IgD-negative memory B cell (primary cell): Measurements from ENCODE around the gene TMEM44. TPM values are rescaled to one million over a fixed set of nuclear protein-coding genes. Genes with fewer than 3 reads are reported as not detected.
A peak's percentile ranks its signal among the peaks of the same experiment; 100 is the strongest.

Experiments used
- H3K27ac Mint-ChIP-seq, 3 donors: one replicate each; pipeline ENCODE4 v1.8.0; 2020 to 2022; ENCODE audit warnings: mild to moderate bottlenecking in 3 of 3, mixed read lengths in 3 of 3, moderate library complexity in 1 of 3
- H3K27me3 Mint-ChIP-seq: one replicate; pipeline ENCODE4 v1.8.0; 2021; ENCODE audit warnings: mixed read lengths
- H3K36me3 Mint-ChIP-seq: one replicate; pipeline ENCODE4 v1.8.0; 2020; ENCODE audit warnings: mild to moderate bottlenecking, mixed read lengths
- H3K4me1 Mint-ChIP-seq, 3 donors: one replicate each; pipeline ENCODE4 v1.8.0; 2020 to 2022; ENCODE audit warnings: mixed read lengths in 3 of 3, mild to moderate bottlenecking in 1 of 3
- H3K4me3 Mint-ChIP-seq, 4 donors: one replicate each; pipeline ENCODE4 v1.8.0; 2020 to 2022; ENCODE audit warnings: mild to moderate bottlenecking in 4 of 4, mixed read lengths in 4 of 4, moderate library complexity in 3 of 4
- H3K9me3 Mint-ChIP-seq, 3 donors: one replicate each; pipeline ENCODE4 v1.8.0; 2020 to 2021; ENCODE audit warnings: mixed read lengths in 3 of 3, mild to moderate bottlenecking in 1 of 3
- polyA plus RNA-seq: library from polyadenylated mRNA; unstranded; fragments of 300-500 nt; fragmentation: Illumina TruSeq; gene quantifications from one replicate; pipeline ENCODE4 v1.2.3, GENCODE V29; 2021

Gene TMEM44
- 2.2 TPM for polyA plus RNA-seq

DNA sequence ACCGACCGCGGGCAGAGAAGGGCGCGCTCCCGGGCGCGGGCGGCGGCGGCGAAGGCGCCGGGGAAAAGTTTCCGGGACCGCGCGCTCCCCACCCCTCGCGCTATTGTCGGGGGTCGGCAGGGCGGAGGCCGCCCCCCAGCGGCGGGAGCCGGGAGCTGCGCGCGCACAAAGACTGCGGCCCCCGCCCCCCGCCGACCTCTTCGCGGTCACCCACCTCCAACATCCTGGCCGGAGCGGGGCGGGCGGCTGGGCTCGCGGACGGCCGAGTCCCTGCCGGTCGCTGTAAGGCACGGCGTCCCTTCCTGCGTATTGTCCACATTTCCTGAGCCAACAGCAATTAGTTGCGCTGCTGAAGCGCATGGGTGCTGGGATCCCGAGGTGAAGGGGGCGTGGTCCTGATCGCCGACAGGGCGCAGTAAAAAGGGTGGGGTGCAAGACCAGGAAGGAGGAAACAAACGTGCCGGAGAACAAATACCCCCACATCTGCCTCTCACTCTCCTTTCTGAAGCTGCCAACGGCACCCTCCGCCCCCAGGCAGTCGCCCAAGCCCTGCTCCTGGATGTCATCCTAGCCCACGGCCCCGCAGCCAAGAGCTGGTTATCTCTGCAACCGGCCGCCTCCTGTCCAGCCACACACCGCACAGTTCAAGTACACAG is at the start of gene TMEM44:
TMEM44 (minus strand) TSS at position 71 of the 656 bp plus-strand sequence. CDS start 204 bp downstream, outside the sequence.
- Mint-ChIP-seq H3K4me1 (peaks cover 5 to 11% (median 7%) of the 10 kb centered on the region in 3 donors), H3K27ac (peak within 1 kb of the TSS; percentile 50 to 83 (median 82)), H3K9me3 (no peaks in the 10 kb centered on the region), H3K36me3 (no peaks in the 10 kb centered on the region), H3K4me3 (peak within 1 kb of the TSS; percentile 90 to 94 (median 92)), H3K27me3 (no peaks in the 10 kb centered on the region)

- Mint-ChIP-seq H3K9me3 (no peaks in the 10 kb centered on the region), H3K27me3 (no peaks in the 10 kb centered on the region), H3K4me3 (peak overlapping the region in 2 of 4 donors; percentile 57 to 73)
Measured at GRCh38 chr3:194682694-194683310, 49.6 kb upstream of the TMEM44 start.

DNA sequence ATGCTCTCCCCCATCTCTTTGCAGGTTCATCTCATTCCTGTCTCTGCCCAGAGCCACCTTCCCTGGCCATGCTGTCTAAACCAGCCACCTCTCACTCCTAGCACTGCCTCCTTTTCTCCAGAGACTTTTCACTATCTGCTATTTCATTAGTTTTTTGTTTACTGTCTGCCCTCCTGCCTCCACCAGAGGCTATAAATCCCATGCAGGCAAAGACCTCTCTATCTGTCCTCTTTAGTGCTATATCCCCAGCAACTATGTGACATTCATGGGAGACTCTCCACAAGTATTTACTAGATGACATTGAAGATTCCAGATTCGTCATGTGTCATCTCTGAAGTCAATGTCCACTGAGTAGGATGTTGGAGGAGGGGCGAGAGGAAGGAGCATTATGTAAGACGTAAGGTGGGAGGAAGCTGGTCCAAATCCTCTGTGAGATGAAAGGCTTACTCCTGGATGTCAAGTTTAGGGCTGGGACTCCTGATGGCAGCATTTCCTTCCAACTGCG is 49.0 kb upstream of the TMEM44 start:
- Mint-ChIP-seq H3K4me1 (peaks cover 6 to 25% (median 21%) of the 10 kb centered on the region in 3 donors), H3K4me3 (peak overlapping the region in 2 of 4 donors; percentile 17 to 73), H3K36me3 (no peaks in the 10 kb centered on the region), H3K9me3 (no peaks in the 10 kb centered on the region), H3K27me3 (no peaks in the 10 kb centered on the region), H3K27ac (peak overlapping the region in 1 of 3 donors; percentile 53)

More at GRCh38 chr3:194682694-194683310, 49.6 kb upstream of the TMEM44 start:
- peaks cover 6 to 26% (median 21%) of the 10 kb centered on the region in 3 donors for H3K4me1 Mint-ChIP-seq
- no peaks in the 10 kb centered on the region for H3K36me3 Mint-ChIP-seq
- H3K27ac Mint-ChIP-seq = peak overlapping the region in 1 of 3 donors; percentile 53

DNA sequence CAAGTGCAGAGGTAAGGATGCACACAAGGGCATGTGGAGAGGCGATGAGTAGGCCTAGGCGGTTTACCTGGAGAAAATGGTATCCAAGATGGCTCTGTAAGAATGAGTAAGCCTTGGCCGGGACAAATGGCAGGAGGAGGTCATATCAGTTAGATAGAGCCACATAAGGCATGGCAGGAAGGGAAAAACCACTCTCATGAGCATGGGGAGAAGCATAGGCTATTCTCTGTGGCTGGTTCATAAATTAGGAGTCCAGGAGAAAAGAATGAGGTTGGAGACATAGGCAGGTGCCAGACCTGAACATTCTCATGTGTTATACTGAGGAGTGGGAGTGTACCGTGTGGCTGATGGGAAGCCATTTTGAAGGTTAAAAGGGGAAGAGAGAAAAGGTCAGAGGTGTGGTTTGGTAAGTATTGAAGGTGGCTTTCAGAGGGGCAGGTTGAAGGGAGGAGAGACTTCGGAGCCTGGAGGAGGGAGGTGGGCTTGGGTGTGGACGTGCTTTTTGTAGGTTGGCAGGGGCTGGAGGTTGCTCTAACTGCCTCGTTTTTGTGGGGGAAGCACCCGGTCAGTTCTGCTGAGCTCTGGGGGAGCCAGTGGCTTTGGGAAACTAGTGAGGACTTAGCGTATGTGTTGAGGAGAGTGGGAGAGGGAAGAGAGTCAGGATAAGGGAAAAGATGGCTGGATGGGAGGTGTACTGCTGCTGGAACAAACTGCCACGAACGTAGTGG is 47.8 kb upstream of the TMEM44 start:
- Mint-ChIP-seq H3K27ac (no peak overlapping the region), H3K4me1 (peaks cover 6 to 22% (median 21%) of the 10 kb centered on the region in 3 donors), H3K4me3 (peak overlapping the region in 1 of 4 donors; percentile 0), H3K9me3 (no peaks in the 10 kb centered on the region), H3K27me3 (no peaks in the 10 kb centered on the region), H3K36me3 (no peaks in the 10 kb centered on the region)

DNA sequence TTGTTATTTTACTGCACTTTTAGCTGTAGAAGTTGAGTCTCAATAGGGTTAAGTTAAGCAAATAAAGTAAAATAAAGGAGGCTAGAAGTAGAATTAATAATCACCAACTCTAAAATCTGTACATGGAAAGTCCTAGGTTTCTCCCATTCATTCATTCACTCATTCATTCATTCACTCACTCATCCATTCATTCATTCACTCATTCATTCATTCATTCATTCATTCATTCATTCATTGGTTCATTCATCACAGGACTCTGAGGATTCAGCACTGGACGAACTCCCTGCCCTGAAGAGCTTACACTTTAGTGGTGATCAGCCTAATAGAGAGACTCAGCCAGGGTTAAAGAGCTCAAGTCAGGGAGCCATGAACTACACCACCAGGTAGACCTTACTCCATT is 43.3 kb upstream of the TMEM44 start:
- Mint-ChIP-seq H3K9me3 (no peaks in the 10 kb centered on the region), H3K4me1 (peaks cover 2 to 15% (median 7%) of the 10 kb centered on the region in 3 donors), H3K4me3 (peak overlapping the region in 1 of 4 donors; percentile 100), H3K27ac (no peak overlapping the region), H3K27me3 (peaks cover 4% of the 10 kb centered on the region), H3K36me3 (no peaks in the 10 kb centered on the region)

- Mint-ChIP-seq H3K27ac (no peak overlapping the region), H3K27me3 (peaks cover 4% of the 10 kb centered on the region), H3K4me1 (peaks cover 6 to 19% (median 13%) of the 10 kb centered on the region in 3 donors), H3K4me3 (peak overlapping the region in 1 of 4 donors; percentile 100), H3K9me3 (no peaks in the 10 kb centered on the region), H3K36me3 (no peaks in the 10 kb centered on the region)
Measured at GRCh38 chr3:194675680-194676079, 42.5 kb upstream of the TMEM44 start.

- H3K4me1 Mint-ChIP-seq = peaks cover 10 to 19% (median 15%) of the 10 kb centered on the region in 3 donors
- H3K9me3 Mint-ChIP-seq = no peaks in the 10 kb centered on the region
- H3K27me3 Mint-ChIP-seq = peaks cover 4% of the 10 kb centered on the region
- no peak overlapping the region for H3K27ac Mint-ChIP-seq
- H3K36me3 Mint-ChIP-seq = no peaks in the 10 kb centered on the region
- H3K4me3 Mint-ChIP-seq = peak overlapping the region in 2 of 4 donors; percentile 30 to 100
Measured at GRCh38 chr3:194675081-194675640, 41.9 kb upstream of the TMEM44 start.

GRCh38 chr3:194673761-194674160 is 40.5 kb upstream of the TMEM44 start:
- Mint-ChIP-seq H3K4me1 (peaks cover 12 to 19% (median 17%) of the 10 kb centered on the region in 3 donors), H3K27ac (peak overlapping the region in 1 of 3 donors; percentile 70), H3K4me3 (peak overlapping the region in 2 of 4 donors; percentile 18 to 100), H3K9me3 (no peaks in the 10 kb centered on the region), H3K36me3 (no peaks in the 10 kb centered on the region), H3K27me3 (peaks cover 4% of the 10 kb centered on the region)

DNA sequence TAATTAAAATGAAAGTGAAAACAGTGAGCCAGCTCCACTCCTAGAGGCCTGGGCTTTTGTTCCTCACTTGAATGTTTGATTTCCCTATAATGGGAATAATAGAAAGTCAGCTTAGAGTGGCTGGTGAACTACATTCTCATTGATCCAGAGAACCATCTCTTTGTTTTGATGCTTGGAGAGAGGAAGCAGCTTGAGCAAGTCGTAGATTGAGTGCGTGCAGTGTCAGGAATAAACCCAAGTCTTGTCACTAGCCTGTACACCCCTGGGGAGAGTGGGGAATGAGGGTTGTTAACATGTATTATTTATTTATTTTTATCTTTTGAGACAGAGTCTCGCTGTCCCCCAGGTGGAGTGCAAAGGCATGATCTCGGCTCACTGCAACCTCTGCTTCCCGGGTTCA is 39.7 kb upstream of the TMEM44 start:
- H3K27me3 Mint-ChIP-seq = peaks cover 4% of the 10 kb centered on the region
- H3K4me3 Mint-ChIP-seq = peak overlapping the region; percentile 98 to 100 (median 98)
- peak overlapping the region in 2 of 3 donors; percentile 99 for H3K27ac Mint-ChIP-seq
- H3K4me1 Mint-ChIP-seq = peaks cover 16 to 23% (median 17%) of the 10 kb centered on the region in 3 donors
- H3K9me3 Mint-ChIP-seq = no peaks in the 10 kb centered on the region
- H3K36me3 Mint-ChIP-seq = no peaks in the 10 kb centered on the region

DNA sequence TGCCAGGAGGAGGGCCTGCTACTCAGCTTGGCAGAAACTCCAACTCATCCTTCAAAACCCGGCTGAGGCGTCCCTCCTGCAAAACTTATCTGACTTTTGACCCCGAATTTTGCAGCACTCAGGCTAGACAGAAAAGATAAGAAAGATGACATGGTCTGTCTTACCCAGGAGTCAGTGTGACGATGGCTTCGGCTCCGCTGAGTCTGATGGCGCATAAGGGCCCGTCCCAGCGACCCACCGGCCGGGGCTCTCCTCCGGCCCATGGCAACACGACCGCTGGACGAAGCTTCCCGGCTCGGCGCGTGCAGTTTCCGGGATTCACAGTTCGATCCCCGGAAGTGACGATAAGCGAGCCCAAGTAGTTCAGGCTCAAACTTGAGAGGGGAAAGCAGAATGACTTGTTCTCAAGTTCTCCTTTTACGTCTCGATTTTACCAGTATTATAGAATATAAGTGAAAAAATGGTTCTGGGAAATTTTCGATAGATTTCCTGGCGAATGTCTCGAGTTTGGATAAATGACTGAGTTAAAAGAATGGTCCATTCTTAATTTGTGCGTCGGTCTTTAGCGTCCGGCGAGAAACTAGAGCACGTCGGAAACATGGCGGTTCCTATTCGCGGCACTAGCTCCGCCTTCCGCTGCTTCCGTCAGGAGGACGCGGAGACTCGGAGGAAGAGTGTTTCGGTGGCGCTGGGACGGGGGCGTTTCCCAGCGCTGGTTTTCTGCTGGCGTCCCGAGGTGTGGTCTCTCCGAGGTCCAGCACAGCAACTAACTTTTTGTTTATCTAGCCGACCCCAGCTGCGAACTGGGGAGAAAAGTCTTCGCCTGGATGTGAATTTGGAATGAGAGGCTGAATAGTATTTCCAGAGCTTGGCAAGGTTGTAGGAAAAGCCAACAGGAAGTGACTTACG is 38.9 kb upstream of the TMEM44 start, which contains the start of gene LSG1:
LSG1 (minus strand) TSS at position 292 of the 909 bp plus-strand sequence; CDS start at position 263, 29 bp downstream.
- H3K4me3 Mint-ChIP-seq = peak within 1 kb of the TSS; percentile 98 to 100 (median 98)
- no peaks in the 10 kb centered on the region for H3K36me3 Mint-ChIP-seq
- H3K4me1 Mint-ChIP-seq = peaks cover 20 to 23% (median 20%) of the 10 kb centered on the region in 3 donors
- H3K27me3 Mint-ChIP-seq = peaks cover 4% of the 10 kb centered on the region
- no peaks in the 10 kb centered on the region for H3K9me3 Mint-ChIP-seq
- peak within 1 kb of the TSS; percentile 99 for H3K27ac Mint-ChIP-seq

- Mint-ChIP-seq H3K36me3 (no peaks in the 10 kb centered on the region), H3K27ac (peak overlapping the region; percentile 99), H3K4me1 (peaks cover 20 to 23% (median 22%) of the 10 kb centered on the region in 3 donors), H3K9me3 (no peaks in the 10 kb centered on the region), H3K4me3 (peak overlapping the region; percentile 98 to 100 (median 98)), H3K27me3 (peaks cover 4% of the 10 kb centered on the region)
Measured at GRCh38 chr3:194671511-194671899, 38.3 kb upstream of the TMEM44 start.

DNA sequence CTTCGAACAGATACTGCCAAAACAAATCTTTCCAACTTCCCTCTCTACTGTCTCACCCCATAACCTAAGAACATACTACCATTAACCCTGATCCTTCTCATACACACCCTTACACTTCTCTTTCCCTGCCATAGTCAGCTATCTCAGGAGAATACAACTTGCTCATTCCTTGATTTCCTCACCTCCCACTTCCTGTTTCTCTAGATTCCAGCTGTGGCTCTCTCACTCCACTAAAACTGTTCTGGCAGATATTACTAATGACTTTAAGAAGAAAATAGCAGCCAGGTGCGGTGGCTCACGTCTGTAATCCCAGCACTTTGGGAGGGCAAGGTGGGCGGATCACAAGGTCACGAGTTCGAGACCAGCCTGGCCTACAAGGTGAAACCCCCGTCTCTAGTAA is 34.1 kb upstream of the TMEM44 start:
- no peaks in the 10 kb centered on the region for H3K27me3 Mint-ChIP-seq
- H3K27ac Mint-ChIP-seq = no peak overlapping the region
- no peak overlapping the region for H3K4me3 Mint-ChIP-seq
- peaks cover 17 to 18% (median 17%) of the 10 kb centered on the region in 3 donors for H3K4me1 Mint-ChIP-seq
- H3K36me3 Mint-ChIP-seq = peaks cover 4% of the 10 kb centered on the region
- H3K9me3 Mint-ChIP-seq = no peaks in the 10 kb centered on the region

DNA sequence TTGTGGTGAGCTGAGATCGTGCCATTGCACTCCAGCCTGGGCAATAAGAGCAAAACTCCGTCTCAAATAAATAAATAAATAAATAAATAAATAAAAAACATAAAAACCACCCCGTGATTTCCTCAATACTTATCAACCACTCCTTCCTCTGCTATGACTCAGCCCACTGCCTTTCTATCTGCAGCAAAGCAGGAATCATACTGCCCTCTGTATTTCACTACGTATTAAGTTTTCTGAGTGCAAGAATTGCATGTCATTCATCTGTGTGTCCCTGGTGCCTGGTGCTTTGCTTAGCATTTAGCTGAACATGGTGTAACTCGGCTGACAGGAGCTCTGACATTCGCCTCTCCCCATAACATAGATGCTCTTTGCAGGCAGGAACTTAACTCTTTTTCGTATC is 31.6 kb upstream of the TMEM44 start:
- H3K36me3 Mint-ChIP-seq = peaks cover 4% of the 10 kb centered on the region

More for the DNA sequence above, 31.6 kb upstream of the TMEM44 start:
- H3K4me3 Mint-ChIP-seq = no peak overlapping the region
- no peak overlapping the region for H3K27ac Mint-ChIP-seq
- no peaks in the 10 kb centered on the region for H3K9me3 Mint-ChIP-seq
- H3K4me1 Mint-ChIP-seq = peaks cover 4 to 9% (median 8%) of the 10 kb centered on the region in 3 donors
- H3K27me3 Mint-ChIP-seq = no peaks in the 10 kb centered on the region
